Stomach smooth muscle (tissue), 2 donors: ENCODE data around the gene LIPH.
A peak's percentile ranks its signal among the peaks of the same experiment; 100 is the strongest.

Experiments used
- H3K27ac ChIP-seq: one replicate; pipeline ENCODE4 v1.7.0; 2013; ENCODE audit warnings: mild to moderate bottlenecking, low read length, inconsistent platforms
- H3K27me3 ChIP-seq, 2 donors: one replicate each; pipeline ENCODE4 v1.7.0; 2013; ENCODE audit warnings: low read length in 2 of 2; ENCODE audit not compliant: insufficient read depth in 2 of 2, control insufficient read depth in 1 of 2
- H3K36me3 ChIP-seq, 2 donors: one replicate each; pipeline ENCODE4 v1.7.0; 2013; ENCODE audit warnings: low read length in 2 of 2; ENCODE audit not compliant: control insufficient read depth in 2 of 2, insufficient read depth in 2 of 2
- H3K4me1 ChIP-seq: one replicate; pipeline ENCODE4 v1.7.0; 2013; ENCODE audit warnings: low read length; ENCODE audit not compliant: control insufficient read depth, insufficient read depth
- H3K4me3 ChIP-seq, 2 donors: one replicate each; pipeline ENCODE4 v1.7.0; 2013; ENCODE audit warnings: low read length in 2 of 2
- H3K9ac ChIP-seq, 2 donors: one replicate each; pipeline ENCODE4 v1.7.0; 2013; ENCODE audit warnings: low read length in 2 of 2, mild to moderate bottlenecking in 1 of 2
- H3K9me3 ChIP-seq, 2 donors: one replicate each; pipeline ENCODE4 v1.7.0; 2013; ENCODE audit warnings: low read length in 2 of 2; ENCODE audit not compliant: control insufficient read depth in 2 of 2
- donor health status: healthy.
- donor health status: Pancreatic carcinoma.

The LIPH gene

GRCh38 chr3:185552358-185552877 is at the start of gene LIPH:
TSS of gene LIPH (minus strand) at chr3:185552588. CDS start at chr3:185552471, 117 bp downstream.
- H3K9me3 ChIP-seq, result no peaks in the 10 kb centered on the region
- H3K36me3 ChIP-seq, result no peaks in the 10 kb centered on the region
- H3K27ac ChIP-seq, result no peak within 1 kb of the TSS
- no peak within 1 kb of the TSS for H3K9ac ChIP-seq
- no peaks in the 10 kb centered on the region for H3K27me3 ChIP-seq
- H3K4me3 ChIP-seq, result no peak within 1 kb of the TSS
- H3K4me1 ChIP-seq, result no peaks in the 10 kb centered on the region

- Histone ChIP-seq H3K36me3 (peaks cover 5 to 13% of the 10 kb centered on the region in 2 donors), H3K27ac (no peak overlapping the region), H3K9me3 (no peaks in the 10 kb centered on the region)
Measured at GRCh38 chr3:185595526-185595925, 43.1 kb upstream of the LIPH start.

DNA sequence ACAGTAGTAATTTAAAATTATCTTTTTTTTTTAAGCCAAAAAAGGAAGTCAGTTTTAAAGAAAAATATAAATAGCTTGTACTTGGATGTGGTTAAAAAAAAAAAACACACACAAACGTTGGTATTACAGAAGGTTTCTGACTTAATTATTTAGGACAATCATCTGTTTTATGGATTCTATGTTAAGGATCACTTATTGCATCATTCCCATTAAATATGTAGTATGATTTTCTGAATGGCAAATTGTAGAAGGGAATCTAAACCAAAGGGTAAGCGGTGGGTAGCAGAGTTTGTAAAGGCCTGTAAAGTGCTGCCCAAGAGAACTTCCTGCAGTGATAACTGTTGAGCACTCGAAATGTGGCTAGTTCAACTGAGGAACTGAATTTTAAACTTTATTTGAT is 41.7 kb upstream of the LIPH start:
- Histone ChIP-seq H3K27ac (no peak overlapping the region), H3K4me3 (no peak overlapping the region), H3K36me3 (peaks cover 5 to 7% of the 10 kb centered on the region in 2 donors), H3K27me3 (no peaks in the 10 kb centered on the region), H3K4me1 (peaks cover 3% of the 10 kb centered on the region), H3K9me3 (no peaks in the 10 kb centered on the region), H3K9ac (no peak overlapping the region)

More at GRCh38 chr3:185595526-185595925, 43.1 kb upstream of the LIPH start:
- no peak overlapping the region for H3K9ac ChIP-seq
- no peak overlapping the region for H3K4me3 ChIP-seq
- no peaks in the 10 kb centered on the region for H3K4me1 ChIP-seq
- H3K27me3 ChIP-seq, result no peaks in the 10 kb centered on the region

- H3K4me1 ChIP-seq, result peaks cover 15% of the 10 kb centered on the region
- H3K9ac ChIP-seq, result peak overlapping the region; percentile 93 to 98
- no peaks in the 10 kb centered on the region for H3K27me3 ChIP-seq
- no peaks in the 10 kb centered on the region for H3K9me3 ChIP-seq
- H3K27ac ChIP-seq, result peak overlapping the region; percentile 97
- peak overlapping the region; percentile 97 to 98 for H3K4me3 ChIP-seq
- no peaks in the 10 kb centered on the region for H3K36me3 ChIP-seq
Measured at GRCh38 chr3:185586686-185587039, 34.3 kb upstream of the LIPH start.

- Histone ChIP-seq H3K27me3 (no peaks in the 10 kb centered on the region), H3K27ac (peak within 1 kb of the TSS; percentile 97), H3K36me3 (no peaks in the 10 kb centered on the region), H3K4me1 (peaks cover 15% of the 10 kb centered on the region), H3K9ac (peak within 1 kb of the TSS; percentile 93 to 98), H3K4me3 (peak within 1 kb of the TSS; percentile 97 to 98), H3K9me3 (no peaks in the 10 kb centered on the region)
Measured at GRCh38 chr3:185585859-185586685, 33.7 kb upstream of the LIPH start, which contains the start of gene SENP2. TSS of gene SENP2 (plus strand) at chr3:185586295. CDS start at chr3:185586414, 119 bp downstream.

DNA sequence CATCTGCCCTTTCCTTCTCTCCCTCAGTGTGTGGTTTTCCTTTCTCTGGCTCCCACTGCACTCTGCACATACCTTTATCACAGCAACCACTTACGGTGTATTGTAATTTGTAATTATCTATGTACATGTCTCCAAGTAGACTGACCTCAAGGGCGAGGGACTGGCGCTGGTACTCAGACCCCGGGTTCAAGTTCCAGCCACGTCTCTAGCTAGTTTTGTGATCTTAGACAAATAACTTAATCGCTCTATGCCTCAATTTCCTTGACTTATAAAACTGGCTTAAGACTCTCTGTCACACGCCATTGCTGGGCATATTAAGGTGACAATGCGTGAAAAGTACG is 33.1 kb upstream of the LIPH start:
- Histone ChIP-seq H3K9ac (peak overlapping the region; percentile 51 to 60), H3K4me1 (peaks cover 15% of the 10 kb centered on the region), H3K4me3 (peak overlapping the region; percentile 73 to 98), H3K27me3 (no peaks in the 10 kb centered on the region), H3K9me3 (no peaks in the 10 kb centered on the region), H3K36me3 (no peaks in the 10 kb centered on the region), H3K27ac (peak overlapping the region; percentile 97)

GRCh38 chr3:185584686-185585085 is 32.3 kb upstream of the LIPH start:
- Histone ChIP-seq H3K4me3 (no peak overlapping the region), H3K36me3 (no peaks in the 10 kb centered on the region), H3K27ac (no peak overlapping the region), H3K4me1 (peaks cover 15% of the 10 kb centered on the region), H3K9me3 (no peaks in the 10 kb centered on the region), H3K27me3 (no peaks in the 10 kb centered on the region), H3K9ac (no peak overlapping the region)

- H3K9ac ChIP-seq, result no peak overlapping the region
Measured at GRCh38 chr3:185583925-185584324, 31.5 kb upstream of the LIPH start.

DNA sequence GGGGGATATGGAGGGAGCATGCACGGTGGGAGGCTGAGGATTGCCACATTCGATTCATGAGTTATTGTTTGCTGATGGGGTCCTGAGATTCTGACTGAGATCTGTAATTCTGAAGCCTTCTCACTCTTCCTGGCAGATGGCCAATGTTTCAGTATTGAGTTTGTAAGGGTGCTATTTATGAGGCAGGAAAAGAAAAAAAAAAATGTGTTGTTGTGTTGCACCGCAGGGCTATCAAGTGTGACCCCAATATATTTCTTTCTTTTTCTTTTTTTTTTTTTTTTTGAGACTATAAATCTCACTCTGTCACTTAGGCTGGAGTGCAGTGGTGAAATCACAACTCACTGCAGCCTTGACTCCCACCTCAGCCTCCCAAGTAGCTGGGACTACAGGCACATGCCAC is 30.5 kb upstream of the LIPH start:
- no peak overlapping the region for H3K9ac ChIP-seq

More at GRCh38 chr3:185583925-185584324, 31.5 kb upstream of the LIPH start:
- Histone ChIP-seq H3K27me3 (no peaks in the 10 kb centered on the region), H3K36me3 (no peaks in the 10 kb centered on the region), H3K9me3 (no peaks in the 10 kb centered on the region), H3K4me1 (peaks cover 12% of the 10 kb centered on the region), H3K4me3 (no peak overlapping the region), H3K27ac (no peak overlapping the region)

DNA sequence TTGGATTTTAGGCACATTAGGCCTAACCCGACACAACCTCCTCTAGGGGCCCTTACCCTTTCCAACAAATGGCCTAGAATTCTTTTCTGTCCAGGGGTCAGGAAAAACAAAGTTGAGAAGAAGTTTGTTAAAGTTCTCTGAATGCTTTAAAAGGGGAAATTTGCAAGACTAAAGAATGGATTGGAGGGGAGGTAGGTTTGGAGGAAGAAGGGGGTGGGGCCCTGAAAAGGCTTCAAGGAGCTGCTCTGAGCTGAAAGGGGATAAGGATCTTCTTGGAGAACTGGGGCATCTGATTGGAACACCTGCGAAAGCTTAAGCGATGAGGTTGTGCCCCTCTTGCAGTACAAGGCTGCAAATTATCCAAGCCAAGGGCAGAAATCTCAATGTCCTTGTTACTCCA is 29.8 kb upstream of the LIPH start:
- no peak overlapping the region for H3K27ac ChIP-seq
- no peak overlapping the region for H3K4me3 ChIP-seq
- H3K9ac ChIP-seq, result no peak overlapping the region
- peaks cover 11% of the 10 kb centered on the region for H3K4me1 ChIP-seq
- H3K36me3 ChIP-seq, result no peaks in the 10 kb centered on the region
- no peaks in the 10 kb centered on the region for H3K9me3 ChIP-seq
- H3K27me3 ChIP-seq, result no peaks in the 10 kb centered on the region

More for the DNA sequence above, 30.5 kb upstream of the LIPH start:
- Histone ChIP-seq H3K27ac (no peak overlapping the region), H3K9me3 (no peaks in the 10 kb centered on the region), H3K27me3 (no peaks in the 10 kb centered on the region), H3K4me3 (no peak overlapping the region), H3K36me3 (no peaks in the 10 kb centered on the region), H3K4me1 (peaks cover 12% of the 10 kb centered on the region)
